ENCODE data around the gene CRIP1.
A peak's percentile ranks its signal among the peaks of the same experiment; 100 is the strongest.

Gene CRIP1

DNA sequence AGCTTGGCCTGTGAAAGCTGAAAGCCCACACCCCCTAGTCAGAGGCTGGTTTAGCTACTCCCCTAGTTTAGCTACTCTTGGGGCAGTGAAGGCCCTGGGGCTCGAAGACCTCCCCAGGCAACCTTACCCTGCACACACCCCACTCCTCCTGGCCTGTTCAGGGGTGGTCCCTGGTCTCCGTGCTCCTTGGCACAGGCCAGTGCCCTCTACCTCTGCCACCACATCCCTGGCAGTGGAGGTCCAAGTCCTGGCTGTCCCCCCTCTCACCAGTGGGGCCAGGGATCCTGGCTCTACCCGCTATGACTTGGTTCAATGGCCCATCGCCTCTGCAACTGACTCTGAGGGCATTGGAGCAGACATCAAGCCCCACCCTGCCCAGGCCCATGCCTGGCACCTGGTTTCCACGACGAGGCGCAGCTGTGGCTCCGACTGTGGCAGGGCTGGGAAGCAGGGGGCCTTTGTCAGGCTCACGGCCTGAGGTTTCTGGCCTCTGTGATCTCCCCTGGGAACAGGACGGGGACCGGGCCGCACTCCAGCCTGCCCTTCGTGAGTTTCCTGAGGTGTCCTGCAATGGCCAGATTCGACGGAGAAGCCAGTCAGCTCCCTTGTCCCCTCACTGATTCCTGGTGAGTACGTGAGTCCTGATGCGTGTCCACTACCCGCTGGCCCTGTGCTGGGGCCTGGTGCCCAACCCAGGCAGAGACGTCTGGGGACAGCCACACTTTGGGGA is 45.4 kb downstream of the CRIP1 start:
- FAIRE-seq (no peak), DNase-seq (ENCODE audit: low spot score) (no peak)

DNA sequence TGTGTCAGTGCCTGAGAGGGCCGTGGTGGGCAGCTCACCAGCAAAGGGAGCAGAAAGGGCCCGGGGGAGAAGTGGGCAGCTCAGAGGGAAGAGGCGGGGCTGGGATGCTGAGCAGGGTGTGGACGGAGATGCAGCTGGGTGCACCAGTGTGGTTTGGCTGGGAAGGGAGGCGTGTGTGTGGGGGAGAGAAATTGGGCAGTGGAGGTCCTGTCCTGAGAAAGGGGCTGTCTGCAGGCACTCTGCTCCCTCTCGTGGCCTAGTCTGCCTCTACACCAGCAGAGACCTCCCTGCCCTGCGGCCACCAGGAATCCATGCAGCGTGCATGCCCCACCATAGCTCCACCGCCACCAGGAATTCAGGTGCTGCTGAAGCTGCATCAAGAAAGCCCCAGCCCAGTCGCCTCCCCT is 46.1 kb downstream of the CRIP1 start:
- FAIRE-seq (no peak), DNase-seq (ENCODE audit: low spot score) (peak; percentile 43)

DNA sequence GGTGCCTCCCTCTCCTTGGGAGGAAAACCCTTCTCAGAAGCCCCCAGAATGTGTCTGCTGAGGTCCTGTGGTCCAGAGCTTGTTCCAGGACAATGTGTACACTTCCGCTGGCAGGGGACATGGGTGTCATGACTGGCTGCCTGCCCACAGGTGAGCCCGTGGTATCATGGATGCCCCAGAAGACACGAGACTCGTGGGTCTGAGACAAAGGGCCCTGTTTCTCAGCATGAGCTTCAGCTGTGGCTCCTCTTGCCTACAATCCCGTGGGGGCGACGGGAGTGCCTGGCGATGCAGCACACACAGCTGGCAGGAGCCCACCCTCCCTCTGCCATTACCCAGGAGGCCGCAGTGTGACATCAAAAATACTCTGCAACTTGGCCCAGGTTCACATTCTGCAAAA is 46.7 kb downstream of the CRIP1 start:
- FAIRE-seq (no peak), DNase-seq (ENCODE audit: low spot score) (no peak)

DNA sequence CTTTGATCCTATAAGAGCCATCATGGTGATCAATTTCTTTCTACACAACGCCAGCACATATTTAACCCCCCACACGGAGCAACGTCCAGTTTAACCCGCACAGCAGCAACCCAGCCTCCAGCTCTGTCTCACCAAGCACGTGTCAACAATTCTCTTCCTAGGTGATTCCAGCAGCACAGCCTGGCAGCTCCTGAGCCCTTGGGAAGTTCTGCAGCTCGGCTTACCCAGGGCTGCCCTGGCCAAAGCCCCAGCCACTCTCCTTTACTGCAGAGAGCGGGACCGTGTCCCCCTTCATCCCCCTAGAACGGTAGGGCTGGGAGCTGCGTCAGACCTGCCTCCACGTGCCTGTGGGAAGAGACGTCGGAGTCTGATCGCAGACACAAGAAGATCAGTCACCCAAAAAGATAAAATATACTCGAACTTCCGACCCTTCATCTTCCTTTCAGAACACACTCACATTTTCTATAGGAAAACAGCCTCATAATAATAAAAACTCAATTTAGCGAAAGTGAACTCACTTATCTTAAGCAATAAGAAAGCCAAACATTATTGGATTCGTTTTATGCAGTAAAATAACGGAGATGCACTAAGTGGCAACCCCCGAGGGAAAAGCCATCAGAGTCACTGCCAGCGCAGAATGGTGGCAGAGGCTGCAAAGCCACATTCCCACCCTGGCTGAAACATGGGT is 47.3 kb downstream of the CRIP1 start:
- DNase-seq (ENCODE audit: low spot score) (no peak), FAIRE-seq (no peak)

DNA sequence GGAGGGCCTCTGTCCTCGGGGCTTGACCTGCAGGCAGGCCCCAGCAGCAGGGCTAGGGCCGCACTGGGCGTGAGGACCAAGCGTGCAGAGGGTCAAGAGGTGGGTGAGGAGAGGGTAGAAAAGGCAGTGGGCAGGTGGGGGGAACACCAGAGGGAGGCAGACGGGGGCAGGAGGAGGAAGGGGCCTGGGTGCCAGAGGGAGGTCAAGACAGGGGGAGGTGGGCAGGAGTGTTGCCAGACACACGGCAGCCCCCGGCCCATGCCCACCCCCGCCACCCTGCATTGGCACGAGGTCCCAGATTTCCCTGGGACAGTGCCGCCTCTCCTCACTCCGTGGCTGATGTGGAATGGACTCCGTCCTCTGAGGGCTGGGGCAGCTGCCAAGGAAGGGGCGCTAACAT is 47.9 kb downstream of the CRIP1 start:
- DNase-seq (ENCODE audit: low spot score) (no peak), FAIRE-seq (no peak)

DNA sequence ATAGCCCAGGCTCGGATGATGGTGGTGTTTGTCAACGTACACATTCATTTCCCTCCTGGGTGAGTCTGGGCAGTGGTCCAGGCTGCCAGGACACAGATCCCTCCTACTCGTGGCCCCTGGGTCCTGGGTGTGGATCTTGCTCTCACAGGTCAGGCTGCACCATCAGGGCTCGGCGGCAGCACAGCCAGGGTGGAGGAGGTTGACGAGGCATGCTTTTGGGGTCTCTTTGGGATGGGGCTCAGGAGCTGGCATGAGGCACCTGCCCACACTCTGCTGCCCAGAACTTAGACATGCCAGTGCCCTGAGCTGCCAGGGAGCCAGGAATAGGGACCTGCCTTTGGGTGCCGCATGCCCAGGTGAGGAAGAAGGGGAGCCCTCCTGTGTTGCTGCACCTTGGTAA is 49.4 kb downstream of the CRIP1 start:
- no peak for DNase-seq (ENCODE audit: low spot score)
- no peak for FAIRE-seq

DNA sequence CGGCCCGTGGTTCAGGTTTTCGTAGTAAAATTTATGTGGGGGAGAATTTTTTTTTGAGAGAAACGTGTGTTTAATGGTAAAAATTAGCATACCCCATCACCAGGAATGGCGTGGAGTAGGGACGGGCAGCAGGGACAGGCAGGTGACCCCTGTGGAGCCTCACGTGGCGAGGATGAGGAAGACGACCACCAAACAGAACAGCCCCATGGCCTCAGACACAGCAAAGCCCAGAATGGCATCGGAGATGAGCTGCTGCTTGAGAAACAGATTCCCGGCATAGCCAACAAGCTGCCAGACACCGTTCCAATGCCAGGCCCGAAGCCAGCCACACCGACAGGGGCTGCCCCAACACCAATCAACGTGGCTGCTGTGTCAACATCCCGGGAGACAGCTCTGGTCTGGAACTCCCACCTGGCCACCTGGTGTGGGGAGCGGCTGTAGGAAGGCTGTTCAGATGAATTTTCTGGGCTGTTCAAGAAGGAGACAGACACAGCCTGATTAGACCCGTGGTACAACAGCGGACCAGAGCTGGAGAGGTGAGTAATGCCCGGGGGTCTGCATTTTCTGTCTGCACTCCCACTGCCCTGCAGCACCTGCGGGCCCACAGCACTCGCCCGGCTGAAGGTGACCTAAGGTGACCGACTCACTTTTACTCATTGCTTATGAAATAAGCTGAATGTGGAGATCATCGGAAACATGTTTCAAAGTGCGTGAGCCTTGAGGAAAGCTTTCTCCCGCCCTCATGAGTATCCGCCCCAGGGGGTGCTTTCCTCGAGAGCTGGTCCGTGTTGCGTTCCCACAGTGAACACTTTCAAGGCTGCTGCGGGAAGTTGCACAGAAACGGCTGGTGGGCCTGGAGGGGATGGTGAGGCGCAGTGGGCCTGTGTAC is 50.2 kb downstream of the CRIP1 start:
- DNase-seq (ENCODE audit: low spot score) (no peak), FAIRE-seq (no peak)

DNA sequence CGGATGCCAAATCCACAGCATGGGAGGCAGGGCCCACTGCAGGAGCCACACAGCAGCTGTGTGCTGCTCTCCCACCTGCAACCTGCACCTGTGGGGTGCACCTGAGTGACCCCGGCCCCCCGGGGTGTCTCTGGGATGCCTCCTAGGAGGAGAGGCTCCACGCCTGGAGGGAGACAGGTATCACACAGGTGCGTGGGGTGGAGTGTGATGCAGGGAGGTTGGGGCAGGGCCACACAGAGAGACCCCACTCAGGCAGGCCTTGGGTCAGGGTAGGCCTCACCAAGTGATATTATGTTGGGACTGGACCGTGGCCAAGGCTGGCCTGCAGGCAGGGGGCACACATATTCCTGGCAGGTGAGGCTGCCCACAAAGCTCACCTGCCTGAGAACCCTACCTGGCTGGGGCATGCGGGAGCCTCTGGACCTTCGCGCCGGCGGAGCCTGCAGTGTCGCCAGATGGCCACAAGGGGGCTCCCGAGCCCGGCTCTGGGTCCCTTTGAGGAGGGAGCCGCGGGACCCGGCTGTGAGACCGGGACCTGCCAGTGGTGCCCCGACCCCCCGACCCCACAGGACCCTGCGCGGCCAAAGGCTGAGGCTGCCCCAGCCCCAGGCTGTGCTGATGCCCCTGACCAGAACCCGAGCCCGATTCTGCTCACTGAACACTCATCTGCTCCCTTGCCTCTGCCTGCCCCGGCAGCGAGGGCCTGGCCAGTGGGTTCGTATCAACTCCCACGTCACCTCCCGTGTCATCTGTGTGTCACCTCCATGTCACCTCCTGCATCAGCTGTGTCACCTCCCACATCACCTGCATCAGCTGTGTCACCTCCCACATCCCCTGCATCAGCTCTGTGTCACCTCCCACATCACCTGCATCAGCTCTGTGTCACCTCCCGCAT is 51.1 kb downstream of the CRIP1 start:
- FAIRE-seq (peak; percentile 79), DNase-seq (ENCODE audit: low spot score) (peak; percentile 68)
